ENCODE results near the gene C16orf96.

C16orf96 gene

DNA sequence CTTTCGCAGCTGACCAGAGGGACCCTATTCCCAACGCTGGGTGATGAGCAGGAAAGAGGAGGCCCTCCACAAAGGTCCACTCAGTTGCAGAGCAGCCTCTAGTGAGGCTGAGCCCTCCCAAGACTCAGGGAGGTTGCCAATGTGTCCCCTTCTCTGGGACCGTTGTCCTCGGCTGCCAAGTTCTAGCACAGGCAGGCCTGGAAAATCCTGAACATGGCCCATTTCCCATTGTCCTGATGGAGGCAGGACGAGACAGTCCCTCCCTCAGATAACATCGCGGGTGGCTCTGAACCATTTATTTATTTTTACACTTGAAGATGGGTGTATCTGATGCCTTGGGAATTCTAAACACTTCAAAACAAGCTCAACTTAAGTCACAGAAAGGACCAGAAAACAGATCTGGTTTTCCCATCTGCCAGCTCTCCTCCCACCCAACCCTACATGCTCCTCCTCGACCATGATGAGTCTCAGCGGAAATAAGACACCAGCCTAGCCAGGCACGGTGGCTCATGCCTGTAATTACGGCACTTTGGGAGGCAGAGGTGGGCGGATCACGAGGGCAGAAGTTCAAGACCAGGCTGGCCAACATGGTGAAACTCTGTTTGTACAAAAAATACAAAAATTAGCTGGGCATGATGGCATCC is 30.4 kb upstream of the C16orf96 start:
- no peak for DNase-seq (ENCODE audit: low read depth in 2 of 2)

DNA sequence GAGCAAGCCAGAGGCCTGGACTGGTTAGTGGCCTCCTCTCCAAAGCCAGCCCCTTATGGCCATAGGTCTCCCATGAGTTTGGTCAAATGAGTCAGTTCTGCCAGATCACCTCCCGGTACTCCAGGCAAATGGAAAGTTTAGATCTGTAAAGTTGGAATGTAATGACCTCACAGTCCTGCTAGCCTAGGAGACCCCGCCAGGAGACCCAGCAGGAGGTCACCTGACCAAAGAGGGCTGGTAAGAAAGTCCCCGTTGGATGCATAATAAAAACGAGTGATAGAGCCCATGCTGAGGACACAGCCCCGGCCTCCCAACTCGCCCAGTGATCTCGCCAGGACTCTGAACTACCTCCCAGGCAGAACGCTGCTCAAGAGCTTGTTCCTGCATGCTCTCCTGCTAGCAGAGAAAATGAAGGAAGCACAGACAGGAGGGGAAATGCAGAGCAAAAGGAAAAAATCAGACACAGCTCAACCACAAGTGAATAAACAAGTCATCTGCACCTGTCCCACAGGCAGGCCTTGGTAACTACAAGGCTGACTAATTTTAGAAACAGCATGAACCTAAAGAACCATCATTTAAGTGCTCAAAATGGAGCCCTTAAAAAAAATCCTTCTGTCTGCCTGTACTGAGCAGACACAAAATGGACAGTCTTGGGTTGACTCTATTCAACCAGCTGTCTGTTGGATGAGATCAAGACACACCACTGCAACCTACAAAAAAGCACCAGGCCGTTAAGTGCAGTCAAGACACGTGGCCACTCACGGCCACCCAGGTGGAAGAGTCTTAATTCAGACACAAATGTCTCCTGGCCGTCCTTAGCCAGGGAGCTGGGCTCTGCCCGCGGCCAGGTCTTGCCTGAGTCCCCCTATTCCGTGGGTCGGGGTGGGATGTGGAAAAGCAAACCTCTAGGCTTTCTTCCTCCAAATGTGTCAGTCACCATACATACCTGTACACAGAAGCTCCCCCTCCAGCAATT is 26.8 kb upstream of the C16orf96 start:
- DNase-seq (ENCODE audit: low read depth in 2 of 2): no peak

DNA sequence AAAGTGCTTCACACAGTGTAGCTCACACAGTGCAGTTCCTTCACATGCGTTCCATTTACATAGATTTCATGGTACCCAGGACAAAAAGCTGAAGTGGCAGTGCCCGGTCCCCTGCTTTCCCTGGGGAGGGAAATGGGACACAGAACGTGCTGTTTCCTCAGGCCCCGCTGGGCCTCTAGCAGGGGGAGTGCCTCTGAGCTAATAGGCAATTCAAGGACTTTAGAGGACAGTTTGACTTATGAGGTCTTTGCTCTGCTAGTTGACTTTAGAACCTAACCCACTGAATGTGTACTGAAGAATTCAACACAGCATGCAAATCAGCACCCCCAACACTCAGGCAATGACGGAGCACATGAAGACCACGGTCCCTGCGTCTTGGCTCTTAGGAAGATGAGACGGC is 24.3 kb upstream of the C16orf96 start:
- DNase-seq (ENCODE audit: low read depth in 2 of 2): no peak

DNA sequence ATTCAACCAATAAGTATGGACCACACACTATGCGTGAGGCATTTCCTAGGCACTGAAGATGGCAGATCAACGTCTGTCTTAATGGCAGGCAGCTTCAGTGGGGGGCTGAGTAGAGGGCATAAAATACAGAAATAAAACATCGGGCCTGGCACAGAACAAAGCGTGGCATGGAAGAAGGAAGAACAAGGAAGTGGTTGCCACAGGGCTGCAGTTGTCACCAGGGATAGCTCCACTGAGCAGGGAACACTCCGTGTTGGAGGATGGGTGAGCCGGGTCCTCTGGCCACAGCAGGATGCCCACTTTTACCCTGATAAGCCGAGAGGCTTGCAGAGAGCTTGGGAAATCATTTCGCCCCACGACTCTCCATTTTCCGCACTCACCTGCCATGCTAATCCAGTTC is 23.9 kb upstream of the C16orf96 start:
- DNase-seq (ENCODE audit: low read depth in 2 of 2): no peak

DNA sequence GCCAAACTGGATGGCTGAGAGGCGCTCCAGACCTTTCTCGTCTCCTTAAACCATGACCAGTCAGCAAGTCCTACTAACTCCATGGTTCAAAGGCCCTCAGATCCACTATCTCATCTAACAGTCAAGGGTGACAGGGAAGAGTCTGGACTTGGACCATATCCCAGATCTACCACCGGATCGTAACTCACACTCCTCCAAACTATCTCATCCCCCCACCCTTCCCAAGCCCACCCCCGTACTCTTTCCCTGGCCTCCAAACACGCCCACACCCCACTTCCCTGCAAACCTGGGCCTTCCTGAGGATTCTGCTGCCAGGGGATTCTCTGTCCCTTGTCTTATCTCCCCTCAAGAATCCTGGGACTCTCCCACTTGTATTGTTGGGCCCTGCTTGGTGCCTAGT is 22.6 kb upstream of the C16orf96 start:
- DNase-seq (ENCODE audit: low read depth in 2 of 2): no peak

DNA sequence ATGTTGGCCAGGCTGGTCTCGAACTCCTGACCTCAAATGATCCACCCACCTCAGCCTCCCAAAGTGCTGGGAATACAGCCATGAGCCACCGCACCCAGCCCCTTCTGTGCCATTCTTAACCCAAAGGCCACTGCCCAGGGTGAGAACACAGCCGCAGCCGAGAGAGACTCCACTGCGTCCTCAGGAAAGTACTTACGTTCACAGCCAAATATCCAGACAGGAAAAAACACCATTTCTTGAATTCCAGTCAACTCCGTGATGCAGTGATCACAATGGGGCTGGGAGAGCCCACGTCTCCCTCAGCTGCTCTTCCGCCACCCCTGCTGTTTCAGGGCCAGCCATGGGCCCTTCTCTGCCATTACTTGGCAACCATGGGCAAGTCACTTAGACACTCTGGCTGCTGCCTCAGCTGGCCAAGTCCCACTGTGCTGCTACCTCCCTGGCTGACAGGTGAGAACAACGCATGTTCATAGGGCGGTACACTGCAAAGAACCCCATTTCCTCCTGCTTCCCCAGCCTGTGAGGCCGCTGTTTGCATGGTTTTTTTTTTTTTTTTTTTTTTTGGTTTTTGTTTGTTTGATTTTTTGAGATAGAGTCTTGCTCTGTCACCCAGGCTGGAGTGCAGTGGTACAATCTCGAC is 21.9 kb upstream of the C16orf96 start:
- DNase-seq (ENCODE audit: low read depth in 2 of 2): no peak

DNA sequence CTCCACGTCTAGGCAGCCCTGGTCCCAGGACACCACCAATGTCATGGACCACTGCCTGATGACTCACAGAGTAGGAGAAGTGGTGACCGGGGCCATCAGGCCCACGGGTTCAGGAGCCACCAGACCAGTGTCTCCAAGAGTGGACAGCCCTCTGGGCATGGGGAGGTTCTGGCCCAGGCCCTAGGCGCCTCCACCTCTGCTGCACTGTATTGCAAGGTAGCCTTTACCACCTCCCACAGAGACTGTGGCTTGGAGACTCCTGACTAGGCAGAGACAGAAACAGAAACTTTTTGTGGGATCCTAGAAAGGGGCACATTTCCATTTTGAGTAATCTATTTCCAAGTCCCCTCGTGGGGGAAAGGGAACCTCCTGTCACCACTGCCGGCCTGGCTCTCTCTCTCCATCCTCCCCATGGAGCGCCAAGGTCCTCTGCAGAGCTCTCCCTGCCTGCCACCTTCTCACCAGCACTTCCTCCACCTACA is 20.5 kb upstream of the C16orf96 start:
- DNase-seq (ENCODE audit: low read depth in 2 of 2): peak in 1 of 2 donors; percentile 14

DNA sequence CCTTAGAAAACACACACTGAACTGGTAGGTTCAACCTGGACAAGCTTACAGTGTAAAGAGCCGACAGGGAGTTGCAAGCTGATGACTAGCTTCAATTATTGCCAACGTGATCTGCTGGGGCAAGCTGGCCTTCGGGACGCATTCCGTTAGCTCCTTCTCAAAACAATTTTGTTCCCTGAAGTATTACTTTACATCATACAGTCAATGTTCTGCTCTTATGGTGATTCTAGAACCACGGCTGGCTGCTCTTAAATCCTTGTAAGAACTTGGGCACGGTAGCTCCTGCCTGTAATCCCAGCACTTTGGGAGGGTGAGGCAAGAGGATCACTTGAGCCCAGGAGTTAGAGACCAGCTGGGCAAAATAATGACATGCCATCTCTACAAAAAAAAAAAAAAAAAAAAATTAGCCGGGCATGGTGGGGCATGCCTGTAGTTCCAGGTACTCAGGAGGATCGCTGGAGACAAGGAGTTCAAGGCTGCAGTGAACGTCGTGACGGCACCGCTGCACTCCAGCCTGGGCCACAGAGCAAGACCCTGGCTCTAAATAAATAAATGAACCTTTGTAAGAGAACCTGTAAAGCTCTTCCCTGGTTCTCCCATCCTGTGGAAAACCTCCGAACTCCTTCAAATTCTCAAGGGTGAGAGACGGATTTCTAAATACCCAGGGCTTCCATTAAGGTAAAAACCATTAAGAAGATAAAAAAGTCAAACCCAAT is 19.6 kb upstream of the C16orf96 start:
- no peak for DNase-seq (ENCODE audit: low read depth in 2 of 2)

DNA sequence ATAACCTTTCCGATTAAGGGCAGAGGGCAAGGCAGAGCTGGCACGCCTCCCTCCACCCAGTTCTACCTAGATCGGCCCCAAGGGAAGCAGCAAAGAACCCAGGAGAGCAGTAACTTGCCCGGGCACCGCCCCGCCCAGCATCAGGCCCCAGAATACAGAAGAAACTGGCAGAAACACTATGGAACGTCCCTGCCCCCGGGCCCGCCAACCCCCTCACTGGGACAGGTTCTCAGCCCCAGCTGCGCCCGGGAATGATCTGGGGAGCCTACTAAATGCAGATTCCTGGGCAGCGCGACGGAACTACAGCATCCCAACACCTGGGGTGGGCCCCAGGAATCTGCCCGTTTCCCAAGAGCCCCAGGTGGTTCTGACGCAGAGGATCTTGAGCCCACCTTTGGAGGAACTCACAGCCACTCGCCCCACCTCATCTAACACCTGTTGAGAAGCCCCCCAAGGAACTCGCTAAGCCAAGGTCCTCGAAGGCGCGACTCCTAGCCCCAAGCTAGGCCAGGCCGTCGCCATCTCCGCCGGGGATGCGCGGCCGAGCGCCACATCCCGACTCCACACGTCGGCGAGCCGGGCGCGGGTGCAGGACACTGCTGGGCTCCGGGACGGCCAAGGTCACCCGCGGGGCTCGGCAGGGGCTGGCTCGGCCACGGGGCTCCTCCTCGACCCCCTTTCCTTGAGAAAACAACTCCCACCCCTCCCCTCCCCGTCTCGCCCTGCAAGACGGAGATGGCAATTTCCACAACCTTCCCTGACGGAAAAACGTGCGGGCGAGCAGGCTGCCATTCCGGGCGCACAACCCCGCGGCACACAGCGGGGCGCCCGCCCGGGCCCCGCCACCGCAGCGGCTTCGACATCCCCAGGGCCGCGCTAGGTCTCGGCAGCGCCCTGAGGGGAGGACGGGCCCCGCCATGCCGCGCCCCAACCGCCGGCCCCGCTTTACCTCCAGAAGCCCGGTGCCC is 18.5 kb upstream of the C16orf96 start:
- DNase-seq (ENCODE audit: low read depth in 2 of 2): peak in 1 of 2 donors; percentile 8

DNA sequence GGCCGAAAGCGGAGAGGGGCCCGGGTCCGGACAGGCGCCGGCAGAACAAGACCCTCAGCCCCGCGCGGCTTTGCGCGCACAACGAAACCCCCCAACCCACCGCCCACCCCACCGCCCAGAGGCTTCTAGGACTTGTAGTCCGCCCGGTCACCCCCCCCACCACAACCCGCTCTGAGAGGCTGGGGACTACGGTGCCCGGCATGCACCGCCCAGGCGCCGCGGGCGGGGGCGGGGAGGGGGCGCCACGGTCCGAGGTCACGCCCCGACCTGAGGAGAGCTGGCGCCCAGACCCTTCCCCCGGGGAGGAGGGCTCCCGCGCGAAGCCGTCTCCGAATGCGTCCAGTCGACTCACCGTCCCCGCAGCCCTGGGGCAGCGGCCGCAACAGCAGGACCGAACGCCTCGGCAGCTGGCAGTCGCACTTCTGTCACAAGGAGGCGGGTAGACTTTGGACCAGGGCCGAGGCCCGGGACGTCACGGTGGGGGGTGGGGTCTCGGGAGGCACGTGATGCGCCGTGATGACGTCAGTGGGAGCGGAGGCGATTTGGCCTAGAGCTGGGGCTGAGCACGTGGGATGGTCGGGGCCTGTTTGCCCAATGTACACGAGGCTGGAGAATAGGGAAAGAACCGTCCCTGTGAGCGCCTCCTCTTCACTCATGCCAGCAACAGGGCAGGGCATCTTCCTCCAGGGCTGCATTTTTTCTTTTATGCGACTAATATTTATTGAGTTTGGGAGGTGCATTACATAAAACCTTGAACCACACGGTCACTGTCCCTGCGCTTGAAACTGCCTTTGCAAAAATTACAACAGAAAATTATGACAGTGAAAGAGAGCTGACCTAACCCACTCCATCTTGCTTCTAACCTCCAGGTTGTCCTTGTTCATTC is 17.5 kb upstream of the C16orf96 start, which contains the start of gene CDIP1:
Gene CDIP1, minus strand, starts transcription at position 424 of the 886 bp plus-strand sequence. CDS start 24,643 bp downstream, outside the sequence.
- DNase-seq (ENCODE audit: low read depth in 2 of 2): peak; percentile 97 to 98

DNA sequence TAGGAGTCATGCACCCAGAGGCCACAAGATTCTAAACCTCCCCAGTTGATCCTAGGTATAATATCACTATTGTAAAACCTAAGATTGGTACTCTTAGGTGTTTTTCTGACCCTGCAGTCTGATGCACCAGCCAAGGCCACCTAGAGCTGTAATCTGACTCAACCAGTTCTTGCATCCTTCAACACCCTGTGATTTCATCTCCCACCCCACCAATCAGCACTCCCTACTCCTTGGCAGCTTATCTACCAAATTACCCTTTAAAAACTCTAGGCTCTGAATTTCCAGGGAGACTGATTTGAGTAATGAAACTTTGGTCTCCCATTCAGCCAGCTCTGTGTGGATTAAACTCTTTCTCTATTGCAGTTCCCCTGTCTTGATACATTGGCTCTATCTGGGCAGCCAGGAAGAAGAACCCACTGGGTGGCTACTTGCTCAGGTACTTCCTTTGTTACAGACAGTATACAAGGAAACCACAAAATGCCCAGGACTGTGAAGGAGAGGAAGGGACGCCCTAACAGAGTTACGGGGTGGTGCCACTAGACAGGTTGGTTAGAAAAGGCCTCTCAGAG is 16.3 kb upstream of the C16orf96 start:
- DNase-seq (ENCODE audit: low read depth in 2 of 2): no peak

DNA sequence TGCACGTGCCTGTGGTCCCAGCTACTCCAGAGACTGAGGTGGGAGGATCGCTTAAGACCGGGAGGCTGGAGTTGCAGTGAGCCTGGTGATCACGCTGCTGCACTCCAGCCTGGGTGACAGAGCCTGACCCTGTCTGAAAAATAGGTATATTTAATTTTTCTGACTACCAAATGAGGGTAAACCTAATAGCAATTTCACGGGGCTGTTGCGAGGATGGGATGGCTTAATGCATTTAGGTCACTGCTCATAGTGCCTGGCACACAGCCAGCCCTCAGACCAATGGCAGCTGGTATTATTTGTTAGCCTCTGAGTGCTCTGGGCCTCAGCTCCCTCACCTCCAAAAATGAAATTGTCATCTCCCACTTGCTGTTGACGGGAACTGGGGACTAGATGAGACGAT is 11.7 kb upstream of the C16orf96 start:
- no peak for DNase-seq (ENCODE audit: low read depth in 2 of 2)

DNA sequence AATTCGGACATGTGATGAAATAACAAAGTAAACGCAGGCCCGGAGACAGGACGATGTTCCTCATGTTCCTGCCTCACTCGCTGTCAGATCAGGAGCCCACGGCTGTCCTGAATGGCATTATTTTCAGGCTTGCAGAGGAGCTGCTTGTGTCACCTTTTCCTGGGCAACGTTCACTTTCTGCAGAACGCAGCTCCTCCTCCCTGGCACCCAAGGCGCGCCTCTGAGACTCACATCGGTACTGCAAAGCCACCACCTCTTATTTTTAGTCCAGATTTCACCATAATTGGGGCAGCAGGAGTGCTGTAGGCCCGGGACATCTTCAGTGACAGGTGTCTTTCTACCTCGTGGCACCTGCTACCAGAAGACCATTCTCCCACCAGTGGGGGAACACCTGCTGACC is 8.0 kb upstream of the C16orf96 start:
- no peak for DNase-seq (ENCODE audit: low read depth in 2 of 2)

DNA sequence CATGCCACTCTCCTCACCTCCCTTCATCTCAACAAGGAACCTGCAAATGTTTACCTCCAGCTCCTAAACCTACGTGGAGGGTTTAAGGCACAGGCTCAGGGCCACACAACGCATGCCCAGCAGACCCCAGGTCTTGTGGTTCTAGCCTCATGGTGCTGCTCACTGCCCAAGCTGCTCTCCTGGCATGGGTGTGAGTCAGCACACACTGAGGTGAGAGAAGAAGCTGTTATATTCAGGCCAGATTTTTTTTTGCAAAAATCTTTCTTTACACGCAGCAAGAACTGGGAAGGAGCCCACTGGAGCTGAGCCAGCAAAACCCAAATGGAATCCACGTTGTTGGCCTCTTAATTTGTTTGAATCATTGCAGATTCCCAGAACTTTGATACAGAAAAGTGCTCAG is 5.5 kb upstream of the C16orf96 start:
- no peak for DNase-seq (ENCODE audit: low read depth in 2 of 2)

DNA sequence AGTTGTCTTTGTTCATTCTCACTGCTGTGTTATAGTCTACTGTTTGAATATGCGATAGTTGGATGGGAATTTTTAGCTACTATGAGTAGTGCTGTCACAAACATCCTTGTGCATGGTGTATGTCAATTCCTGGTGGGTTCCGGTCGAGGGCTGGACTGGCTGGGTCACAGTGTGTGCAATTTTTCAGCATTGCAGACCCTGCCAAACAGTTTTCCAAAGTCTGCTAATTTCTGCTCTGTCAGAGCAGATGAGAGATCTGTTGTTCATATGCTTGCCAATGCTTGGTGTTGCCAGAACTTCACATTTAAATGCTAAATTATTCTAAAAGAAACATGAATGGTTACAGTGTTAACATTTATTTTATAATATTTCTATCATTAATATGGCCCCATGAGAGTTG is 3.6 kb upstream of the C16orf96 start:
- DNase-seq (ENCODE audit: low read depth in 2 of 2): no peak

DNA sequence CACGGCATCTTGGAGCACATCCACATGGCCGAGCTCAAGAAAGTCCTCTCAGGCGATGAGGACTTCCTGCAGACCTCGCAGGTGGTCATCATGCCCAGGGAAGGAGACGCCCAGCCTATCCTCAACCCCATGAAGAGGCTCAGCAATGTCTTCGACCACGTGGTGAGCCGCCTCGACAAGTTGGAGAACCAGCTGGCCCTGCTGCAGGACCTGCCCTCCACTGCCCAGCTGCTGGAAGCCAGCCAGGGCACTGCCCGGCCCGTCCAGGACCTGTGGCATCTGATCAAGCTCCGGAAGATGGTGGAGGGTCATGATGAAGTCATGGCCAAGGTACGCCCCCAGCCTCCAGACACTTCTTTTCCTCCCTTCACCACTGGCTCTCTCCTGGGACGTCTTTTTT is 440 bp downstream of the C16orf96 start:
- no peak for DNase-seq (ENCODE audit: low read depth in 2 of 2)

DNA sequence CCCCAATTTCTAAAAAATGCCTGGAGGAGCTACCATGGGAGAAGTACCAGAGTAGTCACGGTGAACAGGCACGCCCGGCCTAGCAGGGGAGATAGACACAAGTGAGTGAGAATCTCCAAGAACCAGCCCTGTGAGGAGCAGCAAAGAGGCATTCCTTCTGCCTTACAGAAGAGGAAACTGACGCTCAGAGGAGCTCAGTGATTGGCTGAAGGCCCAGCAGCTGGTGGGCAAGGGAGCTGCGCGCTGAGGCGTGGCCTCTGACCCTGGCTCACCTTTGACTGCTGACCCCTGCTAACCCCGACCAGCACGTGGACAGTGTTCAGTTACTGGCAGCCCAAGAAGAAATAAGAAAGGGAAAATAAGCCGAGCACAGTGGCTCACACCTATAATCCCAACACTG is 1.8 kb downstream of the C16orf96 start:
- no peak for DNase-seq (ENCODE audit: low read depth in 2 of 2)

DNA sequence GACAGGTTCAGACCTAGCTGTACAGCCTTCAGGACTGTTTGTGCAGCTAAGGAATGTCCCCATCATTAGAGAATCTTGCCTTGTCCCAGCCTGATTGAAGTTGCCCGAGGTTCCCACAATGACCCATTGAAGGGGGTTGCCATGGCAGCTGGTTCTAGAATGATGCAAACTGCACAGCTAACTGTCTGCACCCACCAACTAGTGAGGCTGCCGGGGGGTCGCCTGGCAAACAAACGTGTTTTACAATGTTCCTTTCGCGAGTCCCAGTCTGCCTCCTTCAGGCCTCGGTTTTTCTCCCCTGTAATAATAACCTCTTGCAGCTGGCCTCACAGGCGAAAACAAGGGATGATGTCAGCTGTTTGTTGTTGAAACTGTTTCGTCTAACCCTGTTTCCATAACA is 5.5 kb downstream of the C16orf96 start:
- no peak for DNase-seq (ENCODE audit: low read depth in 2 of 2)

DNA sequence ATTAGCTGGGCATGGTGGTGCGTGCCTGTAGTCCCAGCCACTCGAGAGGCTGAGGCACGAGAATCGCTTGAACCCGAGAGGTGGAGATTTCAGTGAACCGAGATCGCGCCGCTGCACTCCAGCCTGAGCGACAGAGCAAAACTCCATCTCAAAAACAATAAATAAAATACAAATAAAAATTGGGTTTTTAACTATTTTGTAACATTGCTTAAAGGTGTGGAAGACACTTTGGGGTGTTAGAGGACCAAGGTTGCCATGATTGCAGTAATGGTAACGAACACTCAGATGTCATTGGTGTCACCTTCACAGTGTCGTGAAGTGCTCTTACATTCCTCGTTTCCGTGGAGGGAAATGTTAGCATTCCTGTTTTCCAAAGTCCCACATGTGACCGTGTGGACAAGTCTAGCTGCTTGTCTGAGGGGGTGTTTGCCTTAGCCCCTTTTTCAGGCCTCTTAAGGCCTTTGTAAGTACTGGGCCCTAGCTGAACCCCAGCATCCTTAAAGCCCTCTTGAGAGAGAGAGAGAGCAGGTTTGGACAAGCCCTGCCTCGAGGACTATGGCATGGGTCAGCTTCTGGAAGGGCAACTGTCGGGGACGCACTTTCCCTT is 8.6 kb downstream of the C16orf96 start:
- DNase-seq (ENCODE audit: low read depth in 2 of 2): no peak

Measured in stimulated activated CD4-positive, alpha-beta T cell treated with anti-CD3 and anti-CD28 coated beads, Interleukin-15, amount 100 ng/mL, for 48 hours (primary cell).